OCI-LY7 (cell line): ENCODE measurements around the gene CIT. TPM values are rescaled to one million over a fixed set of nuclear protein-coding genes. Genes with fewer than 3 reads are reported as not detected.

Source experiments
- BruUV-seq: library from RNA; stranded (reverse); fragments of 400-500 nt; replicated peaks from 2 replicates; lab custom pipeline; 2021; lab: Mats Ljungman, UMichigan
- CTCF ChIA-PET: fragments of 300-600 bp; sonication (Branson Sonifier 250); formaldehyde crosslinking; loops from one replicate; lab custom pipeline; 2022; ENCODE audit warnings: antibody characterized with exemption; ENCODE audit not compliant: unreplicated experiment; lab: Charles Lee
- POLR2A ChIA-PET: fragments of 300-600 bp; sonication (Branson Sonifier 250); formaldehyde crosslinking; loops from one replicate; lab custom pipeline; 2022; ENCODE audit warnings: antibody characterized with exemption; lab: Charles Lee
- DNase-seq: peaks from one replicate; pipeline ENCODE4 v3.0.0-alpha.2; 2015; ENCODE audit warnings: low spot score
- H2AFZ ChIP-seq: fragments of 200-600 bp; sonication (generic), shearing (Covaris generic); 2 replicates; pipeline ENCODE4 v1.6.1; 2014; ENCODE audit warnings: mild to moderate bottlenecking, antibody characterized with exemption, low read length, moderate library complexity
- H3K27ac ChIP-seq: fragments of 200-600 bp; sonication (generic); 2 replicates; pipeline ENCODE4 v1.5.1; 2014; ENCODE audit warnings: mixed run types, low read depth, mild to moderate bottlenecking, moderate library complexity, low read length, inconsistent platforms; ENCODE audit not compliant: poor library complexity, severe bottlenecking
- H3K36me3 ChIP-seq: fragments of 200-600 bp; sonication (generic); 2 replicates; pipeline ENCODE4 v1.6.1; 2014; ENCODE audit warnings: mild to moderate bottlenecking, antibody characterized with exemption, low read length, moderate library complexity, mixed read lengths; ENCODE audit not compliant: insufficient read depth
- H3K4me1 ChIP-seq: fragments of 200-600 bp; sonication (generic); 2 replicates; pipeline ENCODE4 v1.5.1; 2014; ENCODE audit warnings: mild to moderate bottlenecking, low read length; ENCODE audit not compliant: insufficient read depth, poor library complexity, severe bottlenecking
- H3K4me2 ChIP-seq: fragments of 200-600 bp; sonication (generic); 2 replicates; pipeline ENCODE4 v1.6.1; 2014; ENCODE audit warnings: mild to moderate bottlenecking, low read length
- H3K4me3 ChIP-seq: fragments of 200-600 bp; sonication (generic); 2 replicates; pipeline ENCODE4 v1.5.1; 2014; ENCODE audit warnings: mild to moderate bottlenecking, low read depth, low read length; ENCODE audit not compliant: poor library complexity, severe bottlenecking
- H3K79me2 ChIP-seq: fragments of 200-600 bp; sonication (generic); 2 replicates; pipeline ENCODE4 v1.6.1; 2016; ENCODE audit warnings: low read depth, mild to moderate bottlenecking, low read length, moderate library complexity, mixed read lengths; ENCODE audit not compliant: insufficient read depth
- H3K9me2 ChIP-seq: fragments of 200-600 bp; sonication (generic); 2 replicates; pipeline ENCODE4 v1.6.1; 2016; ENCODE audit warnings: mild to moderate bottlenecking, low read length, mixed read lengths; ENCODE audit not compliant: insufficient read depth
- H3K9me3 ChIP-seq: fragments of 200-600 bp; sonication (generic); 2 replicates; pipeline ENCODE4 v1.6.1; 2014; ENCODE audit warnings: mild to moderate bottlenecking, mixed run types, low read length, mixed read lengths
- H4K20me1 ChIP-seq: fragments of 200-600 bp; sonication (generic); 2 replicates; pipeline ENCODE4 v1.6.1; 2014; ENCODE audit warnings: mild to moderate bottlenecking, antibody characterized with exemption, low read length, moderate library complexity, mixed read lengths; ENCODE audit not compliant: insufficient read depth
- EZH2phosphoT487 ChIP-seq: fragments of 200-600 bp; sonication (generic); IDR thresholded peaks from 2 replicates; pipeline ENCODE4 v1.6.1; 2018; ENCODE audit warnings: low read depth, borderline replicate concordance, mild to moderate bottlenecking, mixed run types, antibody characterized with exemption, low read length, moderate library complexity, mixed read lengths
- intact Hi-C: fragments of 100-400 bp; cut with micrococcal nuclease; formaldehyde crosslinking; loops from one replicate; pipeline ENCODE4 v1.10.0; 2022; ENCODE audit not compliant: unreplicated experiment
- total RNA-seq, 2 experiments: library from RNA; depleted of rRNA in 1 of 2; stranded (reverse); fragments of >200 nt in 1 of 2; shearing (Covaris generic) in 1 of 2; gene quantifications; 2 replicates each; pipeline ENCODE4 v1.2.3, GENCODE V29; 2014 to 2022
- TF ChIP-seq, protein P1 (sequence below): fragments of 200-600 bp; sonication (generic); conservative IDR thresholded peaks from 2 replicates; pipeline ENCODE4 v1.5.1; 2014; ENCODE audit warnings: mild to moderate bottlenecking, antibody characterized with exemption, low read length, moderate library complexity, mixed read lengths

CIT gene
- total RNA-seq, 2 experiments from 2014 or later = 33.4 to 90.1 TPM

DNA sequence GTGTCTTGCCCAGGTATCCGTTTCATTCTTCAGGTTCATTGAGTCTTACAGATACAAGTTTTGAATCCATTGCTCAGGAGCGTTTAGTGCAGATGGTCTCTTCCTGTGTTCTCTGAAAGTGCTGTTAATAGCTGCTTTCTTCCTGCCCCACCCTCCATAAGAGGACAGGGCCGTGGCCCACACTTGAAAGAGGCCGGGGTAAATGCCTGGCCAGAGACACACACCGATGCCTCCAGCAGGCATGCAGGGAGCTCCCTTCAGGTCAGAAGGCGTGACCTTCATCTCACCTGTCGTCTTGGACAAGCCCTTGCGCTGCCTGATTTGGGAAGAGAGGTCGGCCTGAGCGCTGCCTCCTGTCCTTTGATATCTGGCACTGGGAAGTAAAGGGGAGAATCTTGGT, 197.6 kb downstream of the CIT start:
- Histone ChIP-seq H3K79me2 (no peaks in the 10 kb centered on the region), H3K9me2 (no peaks in the 10 kb centered on the region), H3K9me3 (no peaks in the 10 kb centered on the region), H3K36me3 (peaks cover 98% of the 10 kb centered on the region), H3K4me3 (no peak overlapping the region), H2AFZ (no peak overlapping the region), H3K27ac (no peak overlapping the region), H3K4me1 (peaks cover 19% of the 10 kb centered on the region), H4K20me1 (no peaks in the 10 kb centered on the region), H3K4me2 (no peak overlapping the region)
- POLR2A ChIA-PET = interaction anchor here (0.6 kb wide), 1 partner anchor 204 kb away, joined by 6 read pairs; no protein-coding TSS in a partner anchor
- DNase-seq = no peak
- CTCF ChIA-PET = no interaction called here
- no TSS peak for BruUV-seq
- TF ChIP-seq, protein P1, sequence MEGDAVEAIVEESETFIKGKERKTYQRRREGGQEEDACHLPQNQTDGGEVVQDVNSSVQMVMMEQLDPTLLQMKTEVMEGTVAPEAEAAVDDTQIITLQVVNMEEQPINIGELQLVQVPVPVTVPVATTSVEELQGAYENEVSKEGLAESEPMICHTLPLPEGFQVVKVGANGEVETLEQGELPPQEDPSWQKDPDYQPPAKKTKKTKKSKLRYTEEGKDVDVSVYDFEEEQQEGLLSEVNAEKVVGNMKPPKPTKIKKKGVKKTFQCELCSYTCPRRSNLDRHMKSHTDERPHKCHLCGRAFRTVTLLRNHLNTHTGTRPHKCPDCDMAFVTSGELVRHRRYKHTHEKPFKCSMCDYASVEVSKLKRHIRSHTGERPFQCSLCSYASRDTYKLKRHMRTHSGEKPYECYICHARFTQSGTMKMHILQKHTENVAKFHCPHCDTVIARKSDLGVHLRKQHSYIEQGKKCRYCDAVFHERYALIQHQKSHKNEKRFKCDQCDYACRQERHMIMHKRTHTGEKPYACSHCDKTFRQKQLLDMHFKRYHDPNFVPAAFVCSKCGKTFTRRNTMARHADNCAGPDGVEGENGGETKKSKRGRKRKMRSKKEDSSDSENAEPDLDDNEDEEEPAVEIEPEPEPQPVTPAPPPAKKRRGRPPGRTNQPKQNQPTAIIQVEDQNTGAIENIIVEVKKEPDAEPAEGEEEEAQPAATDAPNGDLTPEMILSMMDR = no peak
- no peak for TF ChIP-seq EZH2phosphoT487
- intact Hi-C loops = no loop called here

DNA sequence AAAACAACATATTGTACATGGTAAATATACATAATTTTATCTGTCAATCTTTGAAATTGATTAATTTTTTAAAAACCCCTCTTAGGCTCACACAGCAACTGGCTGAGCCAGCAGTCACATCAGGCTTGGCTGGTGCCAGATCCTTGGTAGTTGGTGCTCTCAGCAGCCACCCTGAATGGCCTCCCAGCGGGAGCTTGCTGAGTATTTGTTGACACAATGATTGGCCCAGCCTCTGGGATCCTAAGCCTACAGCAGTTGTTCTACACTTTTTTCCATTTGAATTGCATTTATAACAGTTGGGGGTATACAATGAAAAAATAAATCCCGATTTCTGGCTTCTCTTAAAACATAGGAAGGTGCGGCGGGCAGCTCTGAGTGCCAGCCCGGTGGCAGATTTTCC, 198.0 kb downstream of the CIT start:
- peaks cover 98% of the 10 kb centered on the region for H3K36me3 ChIP-seq
- BruUV-seq = no TSS peak
- no peaks in the 10 kb centered on the region for H3K9me3 ChIP-seq
- no peak for TF ChIP-seq EZH2phosphoT487
- TF ChIP-seq, protein P1 = no peak
- H3K4me3 ChIP-seq = no peak overlapping the region
- H4K20me1 ChIP-seq = no peaks in the 10 kb centered on the region
- no peak overlapping the region for H3K27ac ChIP-seq
- no peaks in the 10 kb centered on the region for H3K79me2 ChIP-seq
- no peaks in the 10 kb centered on the region for H3K9me2 ChIP-seq
- H3K4me2 ChIP-seq = no peak overlapping the region
- POLR2A ChIA-PET = no interaction called here
- no peak overlapping the region for H2AFZ ChIP-seq
- intact Hi-C loops = no loop called here
- DNase-seq = no peak
- peaks cover 19% of the 10 kb centered on the region for H3K4me1 ChIP-seq
- CTCF ChIA-PET = no interaction called here

DNA sequence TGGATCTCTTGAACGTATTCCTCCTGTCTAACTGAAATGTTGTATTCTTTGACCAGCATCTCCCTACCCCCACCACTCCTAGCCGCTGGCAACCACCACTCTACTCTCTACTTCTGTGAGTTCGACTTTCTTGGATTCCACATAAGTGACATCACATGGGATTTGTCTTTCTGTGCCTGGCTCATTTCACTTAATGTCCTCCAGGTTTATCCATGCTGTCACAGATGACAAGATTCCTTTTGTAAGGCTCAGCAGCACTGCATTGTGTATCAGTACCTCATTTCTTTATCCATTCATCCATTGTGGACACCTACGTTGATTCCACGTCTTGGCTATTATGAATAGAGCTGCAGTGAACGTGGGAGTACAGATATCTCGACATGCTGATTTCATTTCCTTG, 198.7 kb downstream of the CIT start:
- intact Hi-C loops = no loop called here
- no peak overlapping the region for H2AFZ ChIP-seq
- no TSS peak for BruUV-seq
- DNase-seq = no peak
- H3K27ac ChIP-seq = no peak overlapping the region
- H3K79me2 ChIP-seq = no peaks in the 10 kb centered on the region
- ChIA-PET POLR2A (no interaction called here), CTCF (no interaction called here)
- no peak overlapping the region for H3K4me2 ChIP-seq
- no peak overlapping the region for H3K4me3 ChIP-seq
- TF ChIP-seq EZH2phosphoT487 = no peak
- TF ChIP-seq, protein P1 = no peak
- H3K4me1 ChIP-seq = peaks cover 19% of the 10 kb centered on the region
- H4K20me1 ChIP-seq = no peaks in the 10 kb centered on the region
- no peaks in the 10 kb centered on the region for H3K9me2 ChIP-seq
- H3K9me3 ChIP-seq = no peaks in the 10 kb centered on the region
- H3K36me3 ChIP-seq = peaks cover 100% of the 10 kb centered on the region
